NB4 (cell line): ENCODE data around the gene FA2H.
"Not testable (repeated sequence)": the region's sequence is repeated elsewhere in the genome, so short reads cannot be mapped to it uniquely, and the experiment has no call there.

ENCODE experiments used
- DNase-seq: peaks from one replicate; pipeline ENCODE4 v3.0.0; 2010; ENCODE audit warnings: low read depth
- H3K4me3 ChIP-seq: one replicate; pipeline ENCODE4 v1.5.1; 2011; ENCODE audit warnings: mild to moderate bottlenecking, low read depth, low read length, moderate library complexity
- MYC ChIP-seq: IDR thresholded peaks from 2 replicates; pipeline ENCODE4 v1.6.1; 2011; ENCODE audit warnings: low read depth, low read length
- POLR2A ChIP-seq: IDR thresholded peaks from 2 replicates; pipeline ENCODE4 v1.6.1; 2011; ENCODE audit warnings: mild to moderate bottlenecking; ENCODE audit not compliant: insufficient read length; ENCODE audit errors: extremely low read depth
- TF ChIP-seq, protein P1 (sequence below): IDR thresholded peaks from one replicate; pipeline ENCODE4 v1.5.1; 2012; ENCODE audit warnings: low read depth, low read length
- TF ChIP-seq, protein P2 (sequence below): IDR thresholded peaks from 2 replicates; pipeline ENCODE4 v1.6.1; 2011; ENCODE audit warnings: low read depth, low read length

Gene FA2H

DNA sequence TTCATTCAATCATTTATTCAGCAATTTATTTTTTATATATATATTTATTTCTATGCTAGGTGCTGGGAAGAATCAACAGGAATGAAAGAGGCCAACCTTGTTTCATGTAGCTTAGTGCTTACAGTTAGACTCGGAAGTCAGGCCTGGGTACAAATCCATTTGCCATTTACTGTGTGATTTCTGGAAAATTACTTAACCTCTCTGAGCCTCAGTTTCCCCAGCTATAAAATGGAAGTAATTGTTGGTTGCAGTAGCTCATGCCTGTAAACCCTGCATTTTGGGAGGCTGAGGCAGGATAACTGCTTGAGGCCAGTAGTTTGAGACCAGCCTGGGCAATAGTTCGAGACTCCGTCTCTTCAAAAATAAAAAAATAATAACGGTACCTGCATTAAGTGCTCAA lies 46.7 kb downstream of the FA2H start:
- no peak for DNase-seq
- TF ChIP-seq MYC (no peak), POLR2A (no peak)
- TF ChIP-seq, protein P1, sequence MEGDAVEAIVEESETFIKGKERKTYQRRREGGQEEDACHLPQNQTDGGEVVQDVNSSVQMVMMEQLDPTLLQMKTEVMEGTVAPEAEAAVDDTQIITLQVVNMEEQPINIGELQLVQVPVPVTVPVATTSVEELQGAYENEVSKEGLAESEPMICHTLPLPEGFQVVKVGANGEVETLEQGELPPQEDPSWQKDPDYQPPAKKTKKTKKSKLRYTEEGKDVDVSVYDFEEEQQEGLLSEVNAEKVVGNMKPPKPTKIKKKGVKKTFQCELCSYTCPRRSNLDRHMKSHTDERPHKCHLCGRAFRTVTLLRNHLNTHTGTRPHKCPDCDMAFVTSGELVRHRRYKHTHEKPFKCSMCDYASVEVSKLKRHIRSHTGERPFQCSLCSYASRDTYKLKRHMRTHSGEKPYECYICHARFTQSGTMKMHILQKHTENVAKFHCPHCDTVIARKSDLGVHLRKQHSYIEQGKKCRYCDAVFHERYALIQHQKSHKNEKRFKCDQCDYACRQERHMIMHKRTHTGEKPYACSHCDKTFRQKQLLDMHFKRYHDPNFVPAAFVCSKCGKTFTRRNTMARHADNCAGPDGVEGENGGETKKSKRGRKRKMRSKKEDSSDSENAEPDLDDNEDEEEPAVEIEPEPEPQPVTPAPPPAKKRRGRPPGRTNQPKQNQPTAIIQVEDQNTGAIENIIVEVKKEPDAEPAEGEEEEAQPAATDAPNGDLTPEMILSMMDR: no peak
- TF ChIP-seq, protein P2, sequence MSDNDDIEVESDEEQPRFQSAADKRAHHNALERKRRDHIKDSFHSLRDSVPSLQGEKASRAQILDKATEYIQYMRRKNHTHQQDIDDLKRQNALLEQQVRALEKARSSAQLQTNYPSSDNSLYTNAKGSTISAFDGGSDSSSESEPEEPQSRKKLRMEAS: no peak
- H3K4me3 ChIP-seq: no peak overlapping the region

DNA sequence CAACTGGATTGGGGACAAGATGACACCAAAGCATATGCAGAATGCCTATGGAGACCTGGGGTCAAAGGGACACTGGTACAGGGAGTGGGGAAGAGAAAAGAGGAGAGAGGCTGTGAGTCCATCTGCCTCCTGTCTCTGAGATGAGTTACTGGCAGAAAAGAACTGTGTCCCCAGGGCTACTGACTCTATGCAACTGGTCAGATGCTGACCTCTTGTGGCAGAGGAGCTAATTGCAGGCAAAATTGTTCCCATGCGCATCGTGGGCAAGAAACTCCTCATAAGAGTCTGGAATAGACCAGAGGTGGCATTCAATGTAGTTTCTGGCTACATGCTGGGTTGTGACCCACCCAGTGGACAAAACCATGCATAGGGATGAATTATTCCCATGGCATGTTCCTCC lies 47.9 kb downstream of the FA2H start:
- peak; percentile 81 for DNase-seq
- no peak overlapping the region for H3K4me3 ChIP-seq
- TF ChIP-seq POLR2A: no peak
- TF ChIP-seq, protein P1: peak; percentile 97

DNA sequence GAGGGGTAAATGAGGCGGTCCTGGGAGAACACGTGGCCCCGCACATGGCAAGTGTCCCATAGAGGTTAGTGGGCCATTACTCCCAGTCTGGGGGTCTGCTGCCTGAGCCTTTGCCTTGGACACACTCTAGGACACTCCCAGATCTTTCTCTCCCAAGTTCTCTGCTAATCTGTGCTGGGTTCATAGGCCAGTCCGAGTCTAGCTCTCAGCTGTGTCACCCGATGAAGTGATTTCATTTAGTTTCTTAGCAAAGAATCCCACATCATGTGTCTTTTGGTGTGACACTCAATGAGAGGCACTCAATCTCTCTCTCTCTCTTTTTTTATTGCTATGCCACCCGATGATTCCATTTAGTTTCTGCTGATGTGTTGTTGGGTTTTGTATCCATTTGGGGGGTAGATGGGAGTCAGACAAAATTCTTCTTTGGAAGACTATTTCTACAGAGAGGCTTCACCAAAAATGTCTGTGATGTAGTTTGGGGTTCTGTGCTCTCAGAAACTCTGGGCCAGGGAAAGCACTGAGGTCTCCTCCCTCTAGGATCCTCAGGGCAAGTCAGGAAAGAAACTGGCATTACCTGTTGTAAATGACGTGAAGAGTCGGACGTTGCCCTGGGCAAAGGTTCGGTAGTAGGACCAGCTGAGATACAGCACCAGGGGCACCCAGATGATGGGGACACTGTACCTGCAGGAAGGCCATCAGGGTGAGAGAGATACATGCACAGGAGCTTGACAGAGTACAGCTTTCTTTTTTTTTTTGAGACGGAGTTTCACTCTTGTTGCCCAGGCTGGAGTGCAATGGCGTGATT lies 48.8 kb downstream of the FA2H start:
- TF ChIP-seq, protein P2: no peak
- TF ChIP-seq MYC (no peak), POLR2A (no peak)
- TF ChIP-seq, protein P1: no peak
- DNase-seq: no peak
- no peak overlapping the region for H3K4me3 ChIP-seq

DNA sequence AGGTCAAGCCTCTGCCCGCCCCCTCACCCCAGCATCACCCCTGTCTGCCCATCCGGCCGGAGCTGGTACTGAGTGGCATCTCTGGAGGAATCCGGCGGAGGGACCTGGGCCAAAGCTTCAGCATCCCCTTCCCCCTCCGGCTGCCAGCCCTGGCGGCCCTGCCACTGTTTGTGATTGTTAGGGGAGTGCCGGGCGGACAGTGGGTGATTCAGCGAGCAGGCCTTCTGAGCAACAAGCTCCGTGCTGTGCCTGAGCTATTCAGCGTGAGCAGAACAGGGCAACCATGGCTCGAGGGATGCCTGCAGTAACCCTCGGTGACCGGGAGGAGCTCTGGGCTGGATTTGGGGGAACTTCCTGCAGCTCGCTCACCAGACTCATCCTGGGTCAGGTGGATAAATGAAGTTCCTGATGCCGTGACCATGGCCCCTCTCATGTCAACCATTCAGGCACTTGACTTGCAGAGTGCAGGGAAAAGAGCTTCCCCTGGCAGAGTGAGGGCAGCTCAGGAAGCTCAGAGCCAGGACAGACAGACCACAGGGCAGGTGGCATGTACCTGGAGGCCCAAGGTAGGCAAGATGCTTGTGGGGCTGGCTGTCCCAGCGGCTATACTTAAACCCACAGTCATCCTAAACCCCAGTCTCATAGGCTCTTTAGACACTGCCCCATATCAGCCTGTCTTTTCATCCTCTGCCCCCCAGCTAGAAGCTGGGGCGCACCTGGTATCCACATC lies 49.6 kb downstream of the FA2H start:
- H3K4me3 ChIP-seq: no peak overlapping the region
- TF ChIP-seq POLR2A (no peak), MYC (no peak)
- TF ChIP-seq, protein P2: no peak
- TF ChIP-seq, protein P1: no peak
- DNase-seq: no peak

DNA sequence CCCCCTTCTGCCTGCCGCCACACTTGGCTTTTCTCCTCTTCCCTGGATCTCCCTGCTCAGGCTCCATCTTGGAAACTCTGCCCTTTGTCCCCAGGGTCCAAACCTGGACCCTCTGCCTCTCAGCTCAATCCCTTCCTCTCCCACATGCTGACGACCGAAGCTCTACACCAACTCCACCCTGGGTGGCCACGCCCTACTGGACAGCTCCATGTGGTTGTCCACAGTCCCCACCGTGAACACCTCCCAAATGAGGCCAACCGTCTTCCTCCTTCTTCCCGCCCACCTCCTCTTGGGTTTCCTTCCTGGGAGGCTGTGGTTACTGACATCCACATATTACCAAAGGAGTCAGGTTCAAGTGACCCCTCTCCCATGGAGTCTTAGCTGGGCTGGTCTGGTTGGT lies 51.4 kb downstream of the FA2H start:
- peak; percentile 31 for DNase-seq
- no peak overlapping the region for H3K4me3 ChIP-seq
- TF ChIP-seq, protein P2: no peak
- TF ChIP-seq MYC (no peak), POLR2A (no peak)
- TF ChIP-seq, protein P1: no peak

DNA sequence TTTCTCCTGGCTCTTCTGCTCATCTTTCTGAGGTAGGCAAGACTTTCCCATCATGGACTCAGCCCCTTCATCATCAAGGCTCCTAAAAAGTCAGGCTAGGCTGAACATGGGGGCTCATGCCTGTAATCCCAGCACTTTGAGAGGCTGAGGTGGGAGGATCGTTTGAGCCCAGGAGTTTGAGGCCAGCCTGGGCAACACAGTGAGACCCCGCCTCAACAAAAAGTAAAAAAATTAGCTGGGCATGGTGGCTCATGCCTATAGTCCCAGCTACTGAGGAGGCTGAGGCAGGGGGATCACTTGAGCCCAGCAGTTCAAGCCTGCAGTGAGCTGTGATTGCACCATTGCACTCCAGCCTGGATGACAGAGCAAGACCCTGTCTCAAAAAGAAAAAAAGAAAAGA lies 52.5 kb downstream of the FA2H start:
- DNase-seq: not testable (repeated sequence)

More for the DNA sequence above, 52.5 kb downstream of the FA2H start:
- H3K4me3 ChIP-seq: not testable (repeated sequence)
